Prostate gland (tissue), 2 donors: ENCODE results near the gene NDUFS1.

Source experiments
- POLR2A ChIP-seq: fragments of 450-650 bp; IDR thresholded peaks from one replicate; pipeline ENCODE4 v1.6.1; 2016; ENCODE audit warnings: antibody characterized with exemption, mild to moderate bottlenecking
- POLR2AphosphoS5 ChIP-seq: sonication (generic); formaldehyde crosslinking; IDR thresholded peaks from one replicate; pipeline ENCODE4 v1.6.1; 2017; ENCODE audit warnings: antibody characterized with exemption
- TF ChIP-seq, protein P1 (sequence below), 4 experiments: fragments of 200-600 bp in 2 of 4; fragments of 450-650 bp in 2 of 4; sonication (generic) in 2 of 4; IDR thresholded peaks; 1 replicate in 3 of 4; 2 replicates in 1 of 4; pipeline ENCODE4 v1.5.1; 2016 to 2019; ENCODE audit warnings: antibody characterized with exemption in 4 of 4, mild to moderate bottlenecking in 2 of 4, moderate library complexity in 2 of 4

DNA sequence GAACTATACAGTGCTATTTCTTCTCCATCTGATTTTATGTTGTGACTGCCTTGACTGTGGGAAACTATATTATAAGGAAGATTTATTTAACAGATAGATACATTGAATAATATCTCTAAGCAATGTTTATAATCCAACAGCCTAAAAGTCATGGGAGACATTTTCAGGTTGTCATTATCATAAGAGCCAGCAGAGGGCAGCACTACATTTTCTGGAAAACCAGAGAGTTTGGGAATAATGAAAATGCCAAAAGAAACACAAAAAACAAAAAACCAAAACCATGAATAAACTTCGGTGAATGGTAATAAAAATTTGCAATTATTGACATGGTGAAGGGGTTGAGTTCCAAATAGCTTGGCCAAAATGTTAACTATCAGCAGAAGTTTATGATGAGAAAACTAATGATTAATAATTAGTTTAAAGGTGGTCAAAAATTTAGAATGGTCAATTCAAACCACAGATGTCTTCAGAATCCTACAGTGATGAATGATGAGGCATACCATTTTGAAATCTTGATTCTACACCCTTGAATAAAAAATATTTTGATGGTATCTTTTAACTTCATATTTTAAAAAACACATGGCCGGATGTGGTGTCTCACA is 5.1 kb upstream of the NDUFS1 start:
- TF ChIP-seq POLR2AphosphoS5 (no peak), POLR2A (no peak)
- TF ChIP-seq, protein P1, sequence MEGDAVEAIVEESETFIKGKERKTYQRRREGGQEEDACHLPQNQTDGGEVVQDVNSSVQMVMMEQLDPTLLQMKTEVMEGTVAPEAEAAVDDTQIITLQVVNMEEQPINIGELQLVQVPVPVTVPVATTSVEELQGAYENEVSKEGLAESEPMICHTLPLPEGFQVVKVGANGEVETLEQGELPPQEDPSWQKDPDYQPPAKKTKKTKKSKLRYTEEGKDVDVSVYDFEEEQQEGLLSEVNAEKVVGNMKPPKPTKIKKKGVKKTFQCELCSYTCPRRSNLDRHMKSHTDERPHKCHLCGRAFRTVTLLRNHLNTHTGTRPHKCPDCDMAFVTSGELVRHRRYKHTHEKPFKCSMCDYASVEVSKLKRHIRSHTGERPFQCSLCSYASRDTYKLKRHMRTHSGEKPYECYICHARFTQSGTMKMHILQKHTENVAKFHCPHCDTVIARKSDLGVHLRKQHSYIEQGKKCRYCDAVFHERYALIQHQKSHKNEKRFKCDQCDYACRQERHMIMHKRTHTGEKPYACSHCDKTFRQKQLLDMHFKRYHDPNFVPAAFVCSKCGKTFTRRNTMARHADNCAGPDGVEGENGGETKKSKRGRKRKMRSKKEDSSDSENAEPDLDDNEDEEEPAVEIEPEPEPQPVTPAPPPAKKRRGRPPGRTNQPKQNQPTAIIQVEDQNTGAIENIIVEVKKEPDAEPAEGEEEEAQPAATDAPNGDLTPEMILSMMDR (IDR thresholded peaks at IDR 0.05) = peak; percentile 61 to 75 (median 64)
